Measurements from ENCODE around the gene PRR14L.

GRCh38 chr22:31742115-31742514, 7.8 kb downstream of the PRR14L start:
- TF ChIP-seq CTCF (IDR thresholded peaks at IDR 0.05) (no peak), POLR2A (IDR thresholded peaks at IDR 0.05) (no peak), EP300 (IDR thresholded peaks at IDR 0.05) (no peak), POLR2AphosphoS5 (IDR thresholded peaks at IDR 0.05) (no peak)
